HepG2 (cell line): ENCODE measurements around the gene USP25. TPM values are rescaled to one million over a fixed set of nuclear protein-coding genes. Genes with fewer than 3 reads are reported as not detected.
A peak's percentile ranks its signal among the peaks of the same experiment; 100 is the strongest.

ENCODE experiments used
- BCL6 ChIP-seq: IDR thresholded peaks from 2 replicates; pipeline ENCODE4 v1.6.1; 2016; ENCODE audit warnings: missing genetic modification reagents, missing compliant biosample characterization
- FOXC1 ChIP-seq: sonication (generic); formaldehyde crosslinking; IDR thresholded peaks from 2 replicates; pipeline ENCODE4 v1.8.0; 2022; ENCODE audit warnings: mild to moderate bottlenecking, missing genetic modification reagents, borderline replicate concordance
- NR0B2 ChIP-seq: sonication (generic); formaldehyde crosslinking; IDR thresholded peaks from 2 replicates; pipeline ENCODE4 v1.4.0; 2020; ENCODE audit warnings: mild to moderate bottlenecking, missing genetic modification reagents
- NR2F6 ChIP-seq, 2 experiments: IDR thresholded peaks; 2 replicates each; pipeline ENCODE4 v1.6.1; 2016; ENCODE audit warnings: antibody characterized with exemption in 1 of 2, mild to moderate bottlenecking in 1 of 2
- TEAD3 ChIP-seq: optimal IDR thresholded peaks from 2 replicates; pipeline ENCODE3; 2016; ENCODE audit warnings: borderline replicate concordance
- TFE3 ChIP-seq: IDR thresholded peaks from 2 replicates; pipeline ENCODE4 v1.6.1; 2016
- THAP9 ChIP-seq: sonication (generic); formaldehyde crosslinking; IDR thresholded peaks from 2 replicates; pipeline ENCODE4; 2020; ENCODE audit warnings: missing genetic modification reagents, mild to moderate bottlenecking, borderline replicate concordance
- ZKSCAN5 ChIP-seq: sonication (generic); formaldehyde crosslinking; IDR thresholded peaks from 2 replicates; pipeline ENCODE4 v1.5.1; 2020; ENCODE audit warnings: mild to moderate bottlenecking, missing genetic modification reagents
- ZMYM4 ChIP-seq: sonication (generic); formaldehyde crosslinking; IDR thresholded peaks from 2 replicates; pipeline ENCODE4 v1.8.1; 2023; ENCODE audit warnings: mild to moderate bottlenecking, missing genetic modification reagents
- ZNF232 ChIP-seq: sonication (generic); formaldehyde crosslinking; IDR thresholded peaks from 2 replicates; pipeline ENCODE4 v1.4.0; 2020; ENCODE audit warnings: missing genetic modification reagents, borderline replicate concordance
- ZNF263 ChIP-seq: sonication (generic); formaldehyde crosslinking; IDR thresholded peaks from 2 replicates; pipeline ENCODE4 v1.4.0; 2020; ENCODE audit warnings: missing genetic modification reagents
- ZNF652 ChIP-seq: IDR thresholded peaks from 2 replicates; pipeline ENCODE4 v1.6.1; 2016; ENCODE audit warnings: low read depth, borderline replicate concordance
- polyA plus RNA-seq, 8 experiments: library from polyadenylated mRNA; depleted of rRNA in 3 of 8; stranded (reverse) in 7 of 8; unstranded in 1 of 8; fragments of >200 nt; fragmentation: Illumina TruSeq in 4 of 8; extraction: Trizol in 4 of 8; gene quantifications; 2 replicates each; pipeline versions ENCODE4 v1.2.1 to v1.2.3, GENCODE V29; 2011 to 2016; ENCODE audit warnings: low read depth in 4 of 8, missing spikeins in 1 of 8, mixed read lengths in 1 of 8; ENCODE audit not compliant: insufficient read depth in 1 of 8
- total RNA-seq, 5 experiments: library from RNA; depleted of rRNA; stranded (reverse); fragments of >200 nt; fragmentation: Illumina TruSeq; extraction: Trizol; gene quantifications; 2 replicates each; pipeline ENCODE4 v1.2.3, GENCODE V29; 2016; ENCODE audit warnings: low read depth in 1 of 5

Gene USP25
- total and polyA plus RNA-seq, 2 of the 13 experiments (the other 11 are each of a cell fraction or from before 2014, with no cell fraction given), result 12.4 to 26.3 TPM

- peak; percentile 43; the same call in 1 of the 2 replicates for TF ChIP-seq ZMYM4 (CRISPR knock-in tag)
- TF ChIP-seq ZNF652 (CRISPR knock-in tag), result no peak
- no peak for TF ChIP-seq ZNF232 (CRISPR knock-in tag)
- no peak for TF ChIP-seq ZKSCAN5 (CRISPR knock-in tag)
- TF ChIP-seq NR2F6 (IDR thresholded peaks at IDR 0.05), result peak; percentile 49; the same call in 1 of the 2 replicates
- 0 out of 2 replicates have a peak, but pooled peaks have one; percentile 11 for TF ChIP-seq NR2F6 (CRISPR knock-in tag; IDR thresholded peaks at IDR 0.05)
- no peak for TF ChIP-seq NR0B2 (CRISPR knock-in tag)
- TF ChIP-seq TFE3 (CRISPR knock-in tag), result no peak
- TF ChIP-seq FOXC1 (CRISPR knock-in tag), result no peak
- TF ChIP-seq BCL6 (CRISPR knock-in tag), result 0 out of 2 replicates have a peak, but pooled peaks have one; percentile 33
- TF ChIP-seq ZNF263 (CRISPR knock-in tag), result no peak
- TF ChIP-seq THAP9, result no peak
- TF ChIP-seq TEAD3 (CRISPR knock-in tag), result peak; percentile 11
Measured at GRCh38 chr21:15766952-15767603, 37.3 kb downstream of the USP25 start (continued).
